Stimulated activated CD4-positive, alpha-beta T cell treated with anti-CD3 and anti-CD28 coated beads, TNF-alpha, amount 100 ng/mL, for 1 hour (primary cell): ENCODE measurements around the gene SBNO2.
"Not testable (repeated sequence)": the region's sequence is repeated elsewhere in the genome, so short reads cannot be mapped to it uniquely, and the experiment has no call there.

Experiments
- DNase-seq, 3 donors: peaks; one replicate each; pipeline ENCODE4 v3.0.0-alpha.2; 2020; ENCODE audit warnings: low read depth in 3 of 3, low spot score in 1 of 3

Gene SBNO2

GRCh38 chr19:1206864-1207450 lies 32.9 kb upstream of the SBNO2 start:
- no peak for DNase-seq

GRCh38 chr19:1206150-1206863 lies 32.2 kb upstream of the SBNO2 start:
- DNase-seq, result no peak

- DNase-seq, result peak; percentile 97 to 100 (median 99)
Observed at GRCh38 chr19:1205114-1206099, 31.3 kb upstream of the SBNO2 start, which contains the start of gene STK11. STK11 (plus strand) TSS chr19:1205778; CDS start chr19:1206914, 1,136 bp downstream.

GRCh38 chr19:1200614-1201013 lies 26.5 kb upstream of the SBNO2 start:
- not testable (repeated sequence) for DNase-seq

- DNase-seq, result no peak
Observed at GRCh38 chr19:1199531-1199930, 25.5 kb upstream of the SBNO2 start.

- peak in 1 of 3 donors; percentile 27 for DNase-seq
Observed at GRCh38 chr19:1189419-1189818, 15.4 kb upstream of the SBNO2 start.

- DNase-seq, result no peak
Observed at GRCh38 chr19:1183543-1184172, 9.6 kb upstream of the SBNO2 start.

- no peak for DNase-seq
Observed at GRCh38 chr19:1182727-1183126, 8.7 kb upstream of the SBNO2 start.

GRCh38 chr19:1182068-1182467 lies 8.0 kb upstream of the SBNO2 start:
- no peak for DNase-seq

GRCh38 chr19:1181606-1182005 lies 7.5 kb upstream of the SBNO2 start:
- DNase-seq, result no peak

- no peak for DNase-seq
Observed at GRCh38 chr19:1177322-1178114, 3.5 kb upstream of the SBNO2 start.

GRCh38 chr19:1173159-1173844 lies 766 bp downstream of the SBNO2 start:
- DNase-seq, result no peak

GRCh38 chr19:1172353-1173158 lies 1.5 kb downstream of the SBNO2 start:
- DNase-seq, result no peak

- no peak for DNase-seq
Observed at GRCh38 chr19:1171755-1172352, 2.2 kb downstream of the SBNO2 start.

- DNase-seq, result no peak
Observed at GRCh38 chr19:1170938-1171754, 2.9 kb downstream of the SBNO2 start.

GRCh38 chr19:1169921-1170885 lies 3.9 kb downstream of the SBNO2 start:
- DNase-seq, result no peak

- no peak for DNase-seq
Observed at GRCh38 chr19:1169411-1169791, 4.7 kb downstream of the SBNO2 start.
